Endometrial microvascular endothelial cells (primary cell): ENCODE data around the gene CNOT1. TPM values are rescaled to one million over a fixed set of nuclear protein-coding genes. Genes with fewer than 3 reads are reported as not detected.
"Not testable (repeated sequence)": the region's sequence is repeated elsewhere in the genome, so short reads cannot be mapped to it uniquely, and the experiment has no call there.

ENCODE experiments used
- in situ Hi-C: cut with HindIII; loops from 2 replicates; pipeline ENCODE4 v1.10.0; 2017; ENCODE audit warnings: low sequenced_read_pairs, low pct_unique_long_range_greater_than_20kb; ENCODE audit errors: inconsistent ontology term
- total RNA-seq: library from RNA; depleted of rRNA; stranded (reverse); fragments of >200 nt; gene quantifications from one replicate; pipeline ENCODE4 v1.2.3, GENCODE V29; 2015; ENCODE audit errors: inconsistent ontology term

Gene CNOT1
- total RNA-seq, 1 donor from 2014 or later = 98.1 TPM

- in situ Hi-C loops = no loop called here
Measured at GRCh38 chr16:58495521-58496331, 133.9 kb downstream of the CNOT1 start.

GRCh38 chr16:58494981-58495520, 134.6 kb downstream of the CNOT1 start:
- in situ Hi-C loops = no loop called here

DNA sequence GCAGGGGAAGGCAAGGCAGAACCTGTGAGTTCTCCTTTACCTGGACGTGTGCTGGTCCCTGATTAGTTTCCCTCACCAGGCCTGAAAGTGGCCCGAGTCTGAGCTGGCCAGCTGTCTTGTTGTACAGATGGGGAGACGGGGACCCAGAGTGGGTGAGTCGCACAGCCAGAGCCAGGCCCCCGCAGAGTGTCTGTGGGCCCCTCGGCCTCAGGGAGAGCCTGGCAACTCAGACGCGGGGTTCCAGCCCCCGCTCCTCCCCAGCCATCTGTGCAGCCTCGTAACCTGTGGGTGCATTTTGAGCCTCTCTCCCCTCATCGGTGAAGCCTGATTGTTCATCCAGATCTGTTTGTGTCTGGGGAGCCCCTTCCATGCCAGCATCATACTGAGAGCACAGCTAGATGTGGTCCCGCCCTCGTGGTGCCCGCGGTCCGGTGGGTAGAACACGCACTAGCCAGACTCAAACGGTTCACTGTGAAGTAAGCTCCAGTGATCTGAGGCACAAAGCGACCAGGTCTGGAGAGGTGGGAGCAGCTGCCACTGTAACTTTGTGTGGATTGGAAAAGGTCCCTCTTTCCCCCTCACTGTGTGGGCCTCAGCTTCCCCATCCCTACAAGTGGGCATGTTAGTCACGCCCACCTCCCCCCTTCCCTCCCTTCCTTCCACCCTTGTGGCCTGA, 135.7 kb downstream of the CNOT1 start:
- in situ Hi-C loops = no loop called here

DNA sequence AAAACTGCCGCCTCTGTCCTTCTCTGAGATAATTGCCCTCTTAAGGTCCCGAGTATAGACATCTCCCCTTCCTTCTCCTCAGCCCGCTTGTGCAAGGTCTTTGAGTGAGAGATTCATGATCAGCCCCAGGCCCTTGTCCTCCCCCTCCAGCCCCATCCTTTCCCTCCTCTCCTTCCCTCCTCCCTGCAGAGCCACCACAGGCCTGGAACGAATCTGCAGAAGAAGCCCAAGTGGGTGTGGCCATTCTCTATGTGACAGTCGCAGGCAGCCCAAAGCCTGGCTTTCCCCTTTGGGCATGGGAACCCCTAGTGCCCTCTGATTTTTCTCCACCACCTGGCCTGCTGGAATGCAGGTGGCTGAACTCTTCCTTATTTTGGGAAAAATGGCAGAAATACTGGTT, 136.9 kb downstream of the CNOT1 start:
- in situ Hi-C loops = no loop called here

- in situ Hi-C loops = no loop called here
Measured at GRCh38 chr16:58492066-58492465, 137.6 kb downstream of the CNOT1 start.

DNA sequence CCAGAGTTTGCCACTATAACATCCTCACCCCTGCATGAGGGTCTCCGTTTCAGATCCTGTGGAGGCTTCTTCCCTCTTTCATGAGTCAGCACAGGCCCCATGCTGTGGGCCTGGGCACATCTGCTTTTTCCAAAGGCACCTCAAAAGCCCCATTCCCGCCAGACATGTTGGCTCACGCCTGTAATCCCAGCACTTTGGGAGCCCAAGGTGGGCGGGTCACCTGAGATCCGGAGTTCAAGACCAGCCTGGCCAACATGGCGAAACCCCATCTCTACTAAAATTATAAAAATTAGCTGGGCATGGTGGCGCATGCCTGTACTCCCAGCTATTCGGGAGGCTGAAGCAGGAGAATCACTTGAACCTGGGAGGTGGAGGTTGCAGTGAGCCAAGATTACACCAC, 139.1 kb downstream of the CNOT1 start:
- in situ Hi-C loops = not testable (repeated sequence)

GRCh38 chr16:58490065-58490464, 139.6 kb downstream of the CNOT1 start:
- in situ Hi-C loops = no loop called here

DNA sequence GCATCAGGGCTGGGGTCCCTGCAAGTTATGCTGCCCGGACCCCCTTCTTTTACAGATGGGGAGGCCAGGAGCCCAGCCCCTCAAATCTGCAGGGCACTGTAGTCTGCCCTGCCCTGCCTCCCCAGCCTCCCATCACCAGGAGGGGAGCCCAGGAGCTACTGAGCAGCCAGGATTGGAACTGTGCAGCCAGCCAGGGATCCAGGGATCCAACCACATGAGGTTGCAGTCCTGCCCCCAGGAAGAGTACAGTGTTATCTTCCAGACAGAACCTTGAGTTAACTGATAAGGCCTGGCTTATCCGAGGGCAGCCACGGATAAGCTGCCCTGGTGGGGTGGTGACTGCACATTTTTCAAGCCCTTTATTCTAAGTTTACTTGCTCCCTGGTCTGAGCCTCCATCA, 141.1 kb downstream of the CNOT1 start:
- in situ Hi-C loops = no loop called here

DNA sequence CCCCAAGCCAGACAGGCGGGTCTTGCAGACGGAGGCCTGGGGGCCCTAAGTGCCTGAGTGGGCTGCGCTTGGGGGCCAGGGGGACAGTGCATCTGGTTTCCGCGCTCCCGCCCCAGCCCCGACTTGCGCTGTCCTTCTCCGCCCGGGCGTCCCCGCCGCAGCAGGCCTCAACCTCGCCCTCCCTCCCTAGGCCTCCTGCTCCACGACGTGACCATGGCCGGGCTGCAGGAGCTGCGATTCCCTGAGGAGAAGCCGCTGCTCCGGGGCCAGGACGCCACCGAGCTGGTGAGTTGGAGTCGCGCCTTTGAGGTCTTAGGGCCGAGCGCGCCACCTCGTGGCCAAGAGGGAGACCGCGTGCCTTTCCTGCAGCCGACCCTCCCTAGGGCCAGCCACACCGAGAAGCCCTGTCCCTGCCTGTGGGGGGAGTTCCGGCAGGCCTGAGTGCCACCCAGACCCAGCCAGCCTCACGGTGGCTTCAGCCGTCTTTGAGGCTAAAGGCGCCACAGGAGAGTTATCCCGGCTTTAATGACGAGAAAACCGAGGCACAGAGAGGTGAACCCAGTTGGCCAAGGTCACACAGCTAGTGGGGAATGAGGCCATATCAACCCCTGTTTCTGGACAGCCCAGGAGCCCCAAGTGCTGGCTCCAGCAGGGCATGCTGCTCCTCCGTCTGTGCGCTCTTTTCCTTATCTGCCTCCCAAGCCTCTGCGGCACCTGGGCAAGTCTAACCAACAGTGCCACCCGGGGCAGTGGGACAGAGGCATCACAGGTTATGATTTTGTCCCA, 141.9 kb downstream of the CNOT1 start:
- in situ Hi-C loops = no loop called here

DNA sequence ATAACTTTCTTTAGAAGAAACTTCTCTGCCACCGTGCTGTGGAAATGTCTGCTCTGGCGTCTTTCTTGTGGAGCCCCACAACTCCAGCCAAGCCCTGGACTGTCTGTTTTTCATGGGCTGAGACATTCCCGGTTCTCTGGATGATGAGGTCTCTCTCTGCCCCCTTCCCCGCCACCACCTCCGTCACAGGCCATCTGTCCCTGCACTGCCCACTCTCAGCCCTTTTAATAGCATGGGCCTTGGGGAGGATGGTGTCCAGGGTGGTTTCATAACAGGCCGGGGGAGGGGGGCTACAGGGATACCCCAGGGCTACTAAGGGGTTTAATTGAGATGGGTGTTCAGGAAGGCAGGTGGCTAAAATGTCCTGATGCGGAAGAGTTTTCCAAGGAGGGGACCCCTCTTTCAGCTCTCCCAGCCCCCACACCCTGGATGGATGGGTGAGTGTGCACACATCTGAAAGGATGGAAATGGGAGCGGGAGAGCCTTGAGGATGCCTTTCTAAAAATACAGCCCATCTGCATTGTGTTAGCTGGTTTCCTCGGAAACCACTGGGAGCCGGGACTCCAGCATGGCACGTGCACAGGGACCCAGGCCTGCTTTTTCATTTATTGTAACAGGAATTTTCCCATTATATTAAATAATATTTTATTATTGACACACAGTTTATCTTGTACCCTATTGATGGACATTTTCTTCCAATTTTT, 144.3 kb downstream of the CNOT1 start:
- in situ Hi-C loops = no loop called here

DNA sequence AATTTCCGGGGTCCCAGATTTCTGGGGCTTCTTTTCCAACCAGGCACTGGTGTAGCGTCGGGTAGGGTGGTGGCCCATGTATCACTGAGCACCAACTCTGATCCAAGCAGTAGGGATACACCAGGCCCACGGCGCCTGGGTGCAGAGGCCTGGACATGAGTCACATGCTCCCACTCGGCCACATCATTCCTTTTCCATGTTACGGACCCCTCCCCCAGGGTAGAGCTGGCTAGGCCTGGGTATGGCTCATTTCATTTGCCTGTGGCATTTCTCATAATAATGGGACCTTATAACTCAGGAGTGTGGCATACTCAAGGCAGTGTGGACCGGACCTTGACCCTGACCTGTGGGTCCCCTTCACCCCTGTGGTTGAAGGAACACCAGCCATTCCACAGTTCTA, 147.7 kb downstream of the CNOT1 start:
- in situ Hi-C loops = no loop called here

- in situ Hi-C loops = no loop called here
Measured at GRCh38 chr16:58481226-58481869, 148.3 kb downstream of the CNOT1 start.

GRCh38 chr16:58478427-58478826, 151.2 kb downstream of the CNOT1 start:
- in situ Hi-C loops = no loop called here

DNA sequence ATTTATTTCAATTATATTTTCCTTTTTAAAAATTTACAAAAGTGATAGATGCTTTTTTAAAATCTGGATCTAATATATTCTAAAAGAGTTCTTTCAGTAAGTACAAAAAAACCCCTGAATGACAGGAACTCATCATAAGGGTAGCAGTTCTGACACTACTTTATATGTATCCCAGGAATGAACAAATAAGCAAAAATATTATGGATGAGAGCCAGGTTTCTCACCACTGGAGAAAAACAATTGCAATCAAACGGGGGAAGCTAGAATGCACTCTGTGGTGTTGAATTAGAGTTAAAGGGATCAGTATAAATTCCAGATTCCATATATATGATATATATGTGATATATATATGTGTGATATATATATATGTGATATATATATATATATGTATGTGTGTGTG, 152.8 kb downstream of the CNOT1 start:
- in situ Hi-C loops = no loop called here

DNA sequence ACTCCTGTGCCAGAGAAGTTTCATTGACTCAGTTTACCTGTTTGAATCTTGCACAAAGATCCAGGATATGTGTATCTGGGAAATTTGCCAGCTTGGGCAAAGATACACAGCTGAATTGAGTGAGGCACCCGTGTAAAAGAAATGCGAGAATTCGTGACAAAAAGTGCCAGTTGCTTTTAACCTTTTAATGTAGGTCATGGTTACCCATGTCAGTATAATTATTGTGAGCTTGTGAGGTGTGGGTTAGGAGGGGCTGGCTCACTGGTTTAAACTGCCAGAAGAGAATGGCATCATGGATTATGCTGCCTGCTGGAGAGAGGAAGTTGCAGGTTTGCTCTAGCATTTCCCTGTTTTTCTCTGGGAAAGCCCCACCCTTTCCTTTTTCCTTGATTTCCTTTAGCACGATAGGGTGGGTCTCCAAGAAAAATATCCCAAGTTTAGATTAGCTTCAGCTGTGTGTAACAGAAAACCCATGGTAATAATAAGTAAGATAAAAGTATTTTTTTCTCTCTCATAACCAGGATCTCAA, 154.5 kb downstream of the CNOT1 start:
- in situ Hi-C loops = no loop called here

DNA sequence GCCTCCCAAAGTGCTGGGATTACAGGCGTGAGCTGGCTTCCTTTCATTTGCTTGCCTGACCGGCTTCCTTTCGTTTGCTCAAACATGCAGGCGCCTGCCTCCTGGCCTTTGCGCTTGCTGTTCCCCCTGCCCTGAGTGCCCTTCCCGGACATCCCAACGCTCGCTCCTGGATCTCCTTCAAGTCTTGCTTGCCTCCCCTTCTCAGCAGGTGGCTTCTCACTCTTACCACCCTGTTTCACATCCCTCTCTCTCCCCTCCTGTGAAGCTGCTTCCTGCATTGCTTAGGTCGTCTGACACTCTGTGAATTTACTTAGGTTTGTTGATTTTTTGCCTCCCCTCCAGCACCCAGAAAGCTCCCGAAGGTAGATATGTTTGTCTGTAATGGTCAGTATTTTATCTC, 155.3 kb downstream of the CNOT1 start:
- in situ Hi-C loops = loop anchor here (25.0 kb wide), 1 partner anchor 137 kb away; no protein-coding TSS in a partner anchor

- in situ Hi-C loops = loop anchor here (25.0 kb wide), 1 partner anchor 136 kb away; no protein-coding TSS in a partner anchor
Measured at GRCh38 chr16:58472827-58473226, 156.8 kb downstream of the CNOT1 start.

GRCh38 chr16:58472266-58472665, 157.4 kb downstream of the CNOT1 start:
- in situ Hi-C loops = loop anchor here (25.0 kb wide), 1 partner anchor 135 kb away; no protein-coding TSS in a partner anchor
